ENCODE data around the gene TMEM139. TPM values are rescaled to one million over a fixed set of nuclear protein-coding genes. Genes with fewer than 3 reads are reported as not detected.

Gene TMEM139
- not detected in 2 replicates for total RNA-seq (ENCODE audit: low replicate concordance)

DNA sequence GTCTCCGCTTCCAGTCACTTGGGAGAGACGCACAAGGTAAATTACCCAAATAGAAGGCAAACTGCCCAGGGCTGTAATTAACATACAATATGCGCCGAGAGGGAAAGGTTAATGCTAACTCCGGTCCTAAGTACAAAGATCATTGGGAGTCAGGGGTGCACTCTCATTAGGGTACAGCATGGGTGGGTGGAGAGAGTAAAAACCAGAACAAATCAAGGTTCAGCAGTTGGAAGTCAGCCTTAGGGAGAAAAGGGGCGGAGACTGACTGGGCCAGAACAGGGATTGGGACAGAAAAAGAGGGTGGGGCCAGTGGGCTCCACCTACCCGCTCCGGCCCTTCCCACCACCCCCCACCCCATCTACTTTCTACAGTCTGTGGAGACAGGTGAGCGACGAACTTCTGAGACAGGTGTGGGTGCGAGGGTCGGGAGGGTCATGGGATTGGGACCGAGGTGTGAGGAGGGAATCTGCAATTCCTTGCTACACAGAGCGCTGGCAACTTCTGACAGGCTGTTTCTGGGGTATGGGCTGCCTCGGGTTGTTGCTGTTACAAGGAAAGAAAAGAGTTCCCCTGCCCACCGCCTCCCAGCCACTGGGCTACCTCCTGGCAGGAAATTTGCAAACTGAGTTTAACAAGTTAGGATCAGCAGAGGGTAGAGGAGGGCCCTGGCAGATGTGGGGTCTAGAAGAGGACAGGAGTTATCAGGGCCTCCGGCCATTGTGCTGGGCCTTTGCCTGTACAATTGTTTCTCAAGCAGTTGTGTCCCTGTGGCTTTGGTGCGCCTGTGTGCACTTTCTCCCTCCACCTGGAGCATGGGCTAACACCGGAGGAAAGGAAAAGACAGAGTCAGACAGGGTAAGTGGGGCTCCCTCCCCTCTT is at the start of gene TMEM139:
Gene TMEM139, plus strand, starts transcription at position 368 of the 879 bp plus-strand sequence. CDS start 1,000 bp downstream, outside the sequence.
- TF ChIP-seq, protein P1, sequence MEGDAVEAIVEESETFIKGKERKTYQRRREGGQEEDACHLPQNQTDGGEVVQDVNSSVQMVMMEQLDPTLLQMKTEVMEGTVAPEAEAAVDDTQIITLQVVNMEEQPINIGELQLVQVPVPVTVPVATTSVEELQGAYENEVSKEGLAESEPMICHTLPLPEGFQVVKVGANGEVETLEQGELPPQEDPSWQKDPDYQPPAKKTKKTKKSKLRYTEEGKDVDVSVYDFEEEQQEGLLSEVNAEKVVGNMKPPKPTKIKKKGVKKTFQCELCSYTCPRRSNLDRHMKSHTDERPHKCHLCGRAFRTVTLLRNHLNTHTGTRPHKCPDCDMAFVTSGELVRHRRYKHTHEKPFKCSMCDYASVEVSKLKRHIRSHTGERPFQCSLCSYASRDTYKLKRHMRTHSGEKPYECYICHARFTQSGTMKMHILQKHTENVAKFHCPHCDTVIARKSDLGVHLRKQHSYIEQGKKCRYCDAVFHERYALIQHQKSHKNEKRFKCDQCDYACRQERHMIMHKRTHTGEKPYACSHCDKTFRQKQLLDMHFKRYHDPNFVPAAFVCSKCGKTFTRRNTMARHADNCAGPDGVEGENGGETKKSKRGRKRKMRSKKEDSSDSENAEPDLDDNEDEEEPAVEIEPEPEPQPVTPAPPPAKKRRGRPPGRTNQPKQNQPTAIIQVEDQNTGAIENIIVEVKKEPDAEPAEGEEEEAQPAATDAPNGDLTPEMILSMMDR (IDR thresholded peaks at IDR 0.05; ENCODE audit: insufficient read depth, low read length), result no peak
- H3K4me3 ChIP-seq (ENCODE audit: low read depth, low read length), result no peak within 1 kb of the TSS
- DNase-seq (ENCODE audit: low read depth), result no peak

DNA sequence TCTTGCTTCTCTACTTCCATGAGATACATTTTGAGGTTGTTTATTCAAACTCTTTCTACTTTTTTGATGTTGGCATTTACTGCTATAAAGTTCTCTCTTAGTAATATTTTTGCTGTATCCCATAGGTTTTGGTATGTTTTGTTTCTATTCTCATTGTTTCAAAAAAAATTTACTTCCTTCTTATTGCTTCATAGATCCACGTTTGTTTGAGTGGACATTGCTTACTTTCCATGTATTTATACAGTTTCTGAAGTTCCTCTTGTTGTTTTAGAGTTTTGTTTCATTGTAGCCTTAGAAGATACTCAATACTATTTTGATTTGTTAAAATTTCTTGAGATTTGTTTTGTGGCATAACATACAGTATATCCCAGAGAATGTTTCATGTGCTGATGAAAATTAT is 49.2 kb upstream of the TMEM139 start:
- no peak overlapping the region for H3K4me3 ChIP-seq (ENCODE audit: low read depth, low read length)
- no peak for DNase-seq (ENCODE audit: low read depth)
- TF ChIP-seq, protein P1 (IDR thresholded peaks at IDR 0.05; ENCODE audit: insufficient read depth, low read length), result no peak

DNA sequence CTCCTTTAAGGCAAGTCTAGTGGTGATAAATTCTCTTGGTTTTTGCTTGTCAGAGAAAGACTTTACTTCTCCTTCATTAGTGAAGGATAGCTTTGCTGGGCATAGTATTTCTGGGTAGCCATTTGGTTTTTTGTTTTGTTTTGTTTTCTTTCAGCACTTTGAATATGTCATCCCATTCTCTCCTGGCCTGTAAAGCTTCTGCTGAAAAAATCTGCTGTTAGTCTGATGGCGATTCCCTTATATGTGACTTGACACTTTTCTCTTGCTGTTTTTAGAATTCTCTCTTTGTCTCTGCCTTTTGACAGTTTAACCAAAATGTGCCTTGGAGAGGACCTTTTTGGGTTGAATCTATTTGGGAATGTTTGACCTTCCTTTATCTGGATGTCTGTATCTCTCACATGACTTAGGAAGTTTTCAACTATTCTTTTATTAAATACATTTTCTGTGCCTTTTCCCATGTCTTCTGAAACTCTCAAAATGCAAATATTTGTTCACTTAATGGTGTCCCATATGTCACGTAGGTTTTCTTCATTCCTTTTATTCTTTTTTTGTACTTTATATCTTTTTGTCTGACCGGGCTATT is 48.3 kb upstream of the TMEM139 start:
- TF ChIP-seq, protein P1 (IDR thresholded peaks at IDR 0.05; ENCODE audit: insufficient read depth, low read length), result no peak

DNA sequence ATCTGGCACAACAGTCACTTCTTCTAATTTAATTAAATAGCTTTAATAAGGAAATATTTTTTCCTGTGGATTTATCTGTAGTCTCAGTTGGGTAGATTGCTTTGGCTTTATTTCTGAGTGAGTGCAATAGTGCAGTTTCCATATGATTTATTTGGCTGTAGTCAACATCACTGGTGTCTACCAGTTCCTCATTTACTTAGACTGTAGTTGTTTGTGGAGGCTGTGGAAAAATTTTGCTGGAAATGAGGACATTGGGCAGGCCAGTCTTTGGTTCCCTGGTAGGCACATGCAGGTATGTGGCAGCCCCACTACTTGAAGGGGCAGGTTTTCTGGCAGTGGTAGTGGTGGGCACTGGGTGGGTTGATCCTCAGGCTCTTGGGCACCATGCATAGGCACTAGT is 47.4 kb upstream of the TMEM139 start:
- TF ChIP-seq, protein P1 (IDR thresholded peaks at IDR 0.05; ENCODE audit: insufficient read depth, low read length), result no peak
- no peak overlapping the region for H3K4me3 ChIP-seq (ENCODE audit: low read depth, low read length)
- no peak for DNase-seq (ENCODE audit: low read depth)

More for the DNA sequence above, 48.3 kb upstream of the TMEM139 start:
- H3K4me3 ChIP-seq (ENCODE audit: low read depth, low read length), result no peak overlapping the region
- DNase-seq (ENCODE audit: low read depth), result no peak

DNA sequence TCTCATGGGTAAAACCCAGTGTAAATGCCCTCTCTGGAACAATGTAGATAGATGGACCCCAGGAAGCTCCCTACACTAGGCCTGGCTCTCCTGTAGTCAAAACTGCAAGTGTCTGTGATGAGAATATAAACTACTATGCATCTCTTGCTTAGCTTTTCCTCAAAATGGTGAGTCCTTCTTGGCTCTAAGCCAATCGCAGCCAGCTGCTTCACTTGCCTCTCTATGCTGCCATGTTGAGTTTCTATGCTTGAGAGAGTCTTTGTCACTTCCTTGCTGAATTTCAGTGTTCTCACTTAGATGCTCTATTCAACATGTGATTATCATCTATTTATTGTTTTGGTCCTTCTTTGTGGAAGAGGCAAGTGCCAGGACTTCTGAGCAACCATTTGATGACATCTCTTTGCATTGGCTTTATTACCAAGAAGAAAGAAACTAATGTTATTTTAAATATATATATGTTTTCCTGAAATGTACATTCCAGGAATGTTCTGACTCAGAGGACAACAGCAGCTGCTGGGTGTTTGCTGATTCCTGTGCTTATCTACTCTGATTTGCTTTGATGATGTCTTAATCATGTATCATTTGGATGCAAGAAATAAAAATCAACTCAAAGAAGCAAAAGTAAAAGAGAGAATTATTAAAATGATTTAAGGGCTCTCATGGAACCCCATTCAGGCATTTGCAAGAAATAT is 46.3 kb upstream of the TMEM139 start:
- H3K4me3 ChIP-seq (ENCODE audit: low read depth, low read length), result no peak overlapping the region
- TF ChIP-seq, protein P1 (IDR thresholded peaks at IDR 0.05; ENCODE audit: insufficient read depth, low read length), result no peak
- DNase-seq (ENCODE audit: low read depth), result no peak

DNA sequence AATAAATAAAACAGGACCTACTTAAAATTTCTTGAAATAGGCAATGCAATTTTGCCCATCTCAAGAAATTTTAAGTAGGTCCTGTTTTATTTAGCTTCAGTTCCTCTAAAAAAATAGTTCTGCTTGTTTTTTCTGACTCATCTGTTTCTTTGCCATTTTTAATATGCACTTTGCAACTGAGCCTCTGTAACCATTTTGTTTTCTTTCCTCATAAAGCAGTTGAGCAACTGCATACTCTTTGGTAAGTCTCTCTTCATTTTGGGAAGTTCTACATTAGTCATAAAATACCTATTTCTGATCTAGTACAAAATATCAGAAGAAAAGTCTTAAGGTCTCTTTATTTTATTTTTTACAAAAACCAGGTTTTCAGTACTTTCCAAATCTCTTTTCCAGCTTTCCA is 44.9 kb upstream of the TMEM139 start:
- TF ChIP-seq, protein P1 (IDR thresholded peaks at IDR 0.05; ENCODE audit: insufficient read depth, low read length), result no peak
- H3K4me3 ChIP-seq (ENCODE audit: low read depth, low read length), result no peak overlapping the region
- peak; percentile 53 for DNase-seq (ENCODE audit: low read depth)

All from fibroblast of the aortic adventitia (primary cell).